B cell (primary cell): ENCODE data around the gene KRTAP27-1. TPM values are rescaled to one million over a fixed set of nuclear protein-coding genes. Genes with fewer than 3 reads are reported as not detected.

Source experiments
- ATAC-seq: fragments of 200-7000 bp; cut with Tn5 transposase; one replicate; pipeline ENCODE4 v1.10.0; 2021; ENCODE audit warnings: low read depth, mild to moderate bottlenecking, moderate number of reproducible peaks, moderate library complexity
- CTCF ChIA-PET: fragments of 350-600 bp; sonication (Branson Sonifier 250); formaldehyde crosslinking; loops from one replicate; lab custom pipeline; 2021; ENCODE audit warnings: antibody characterized with exemption, inconsistent platforms; lab: Charles Lee
- POLR2A ChIA-PET: fragments of 350-600 bp; sonication (Branson Sonifier 250); formaldehyde crosslinking; loops from one replicate; lab custom pipeline; 2021; ENCODE audit warnings: antibody characterized with exemption; lab: Charles Lee
- DNase-seq: peaks from one replicate; pipeline ENCODE4 v3.0.0; 2013
- H2AFZ ChIP-seq: 2 replicates; pipeline ENCODE4 v1.6.1; 2012; ENCODE audit warnings: mild to moderate bottlenecking, low read depth, low read length; ENCODE audit not compliant: insufficient read depth, poor library complexity, severe bottlenecking
- H3K27ac ChIP-seq, 2 donors: 1 replicate in 1 of 2; 2 replicates in 1 of 2; pipeline ENCODE4 v1.5.1; 2012 to 2013; ENCODE audit warnings: low read length in 2 of 2, mild to moderate bottlenecking in 2 of 2, moderate library complexity in 1 of 2
- H3K27me3 ChIP-seq, 4 experiments: fragments of 200-600 bp in 1 of 4; sonication (generic) in 1 of 4; replicated peaks in 1 of 4; 1 replicate in 2 of 4; 2 replicates in 2 of 4; pipeline versions ENCODE4 v1.6.1 to v1.7.0; 2013 to 2016; ENCODE audit warnings: low read length in 3 of 4, mild to moderate bottlenecking in 2 of 4, mixed read lengths in 1 of 4, moderate library complexity in 1 of 4; ENCODE audit not compliant: insufficient read depth in 4 of 4, control insufficient read depth in 3 of 4; ENCODE audit errors: control extremely low read depth in 1 of 4
- H3K36me3 ChIP-seq, 2 experiments: replicated peaks in 1 of 2; 1 replicate in 1 of 2; 2 replicates in 1 of 2; pipeline versions ENCODE4 v1.6.1 to v1.7.1; 2013; ENCODE audit warnings: low read length in 1 of 2; ENCODE audit not compliant: insufficient read depth in 2 of 2, control insufficient read depth in 1 of 2; ENCODE audit errors: control extremely low read depth in 1 of 2, extremely low read depth in 1 of 2
- H3K4me1 ChIP-seq, 2 donors: fragments of 200-600 bp in 1 of 2; sonication (generic) in 1 of 2; 1 replicate in 1 of 2; 2 replicates in 1 of 2; pipeline versions ENCODE4 v1.5.1 to v1.6.1; 2013 to 2017; ENCODE audit warnings: low read length in 2 of 2; ENCODE audit not compliant: control insufficient read depth in 2 of 2, insufficient read depth in 2 of 2
- H3K4me2 ChIP-seq: replicated peaks from 2 replicates; pipeline ENCODE3; 2012; ENCODE audit warnings: mild to moderate bottlenecking, low read depth, low read length; ENCODE audit not compliant: poor library complexity, severe bottlenecking
- H3K4me3 ChIP-seq, 5 experiments: fragments of 200-600 bp in 1 of 5; sonication (generic) in 1 of 5; 1 replicate in 3 of 5; 2 replicates in 2 of 5; pipeline versions ENCODE4 v1.5.1 to v1.7.0; 2011 to 2016; ENCODE audit warnings: low read length in 4 of 5, mild to moderate bottlenecking in 4 of 5, low read depth in 2 of 5, control low read depth in 1 of 5, moderate library complexity in 1 of 5; ENCODE audit not compliant: insufficient read depth in 1 of 5; ENCODE audit errors: control extremely low read depth in 1 of 5, extremely low read depth in 1 of 5
- H3K79me2 ChIP-seq: fragments of 200-600 bp; sonication (generic); one replicate; pipeline ENCODE4 v1.6.0; 2016; ENCODE audit warnings: low read length; ENCODE audit not compliant: control insufficient read depth, insufficient read depth
- H3K9ac ChIP-seq: fragments of 200-600 bp; sonication (generic); 2 replicates; pipeline ENCODE4 v1.6.1; 2017; ENCODE audit warnings: mild to moderate bottlenecking, low read length, moderate library complexity
- H3K9me3 ChIP-seq, 3 donors: one replicate each; pipeline versions ENCODE4 v1.6.1 to v1.7.1; 2013; ENCODE audit warnings: low read length in 2 of 3; ENCODE audit not compliant: control insufficient read depth in 2 of 3, insufficient read depth in 1 of 3; ENCODE audit errors: control extremely low read depth in 1 of 3
- H4K20me1 ChIP-seq: 2 replicates; pipeline ENCODE4 v1.6.0; 2012; ENCODE audit warnings: mild to moderate bottlenecking, low read length; ENCODE audit not compliant: insufficient read depth, control insufficient read depth, poor library complexity, severe bottlenecking
- H3K27ac Mint-ChIP-seq: one replicate; pipeline ENCODE4 v1.8.0; 2021; ENCODE audit warnings: mixed read lengths
- H3K27me3 Mint-ChIP-seq: one replicate; pipeline ENCODE4 v1.8.0; 2021; ENCODE audit warnings: mixed read lengths
- H3K4me1 Mint-ChIP-seq: one replicate; pipeline ENCODE4 v1.8.0; 2021; ENCODE audit warnings: mixed read lengths
- H3K4me3 Mint-ChIP-seq: one replicate; pipeline ENCODE4 v1.8.0; 2021; ENCODE audit warnings: mixed read lengths
- H3K9me3 Mint-ChIP-seq: one replicate; pipeline ENCODE4 v1.8.0; 2022; ENCODE audit warnings: mixed read lengths; ENCODE audit not compliant: insufficient read depth
- EZH2 ChIP-seq: IDR thresholded peaks from 2 replicates; pipeline ENCODE4 v1.6.1; 2012; ENCODE audit warnings: borderline replicate concordance, low read depth, mild to moderate bottlenecking, moderate library complexity, low read length; ENCODE audit not compliant: insufficient read depth, poor library complexity, severe bottlenecking
- WGBS: methylation state at CpG from one replicate; pipeline ENCODE4 v1.1.5; 2013; ENCODE audit warnings: missing lambda C conversion rate; ENCODE audit not compliant: insufficient coverage; 5-methylcytosine and 5-hydroxymethylcytosine counted together
- intact Hi-C: fragments of 100-400 bp; cut with micrococcal nuclease; formaldehyde crosslinking; loops from one replicate; pipeline ENCODE4 v1.10.0; 2022
- polyA plus RNA-seq: library from polyadenylated mRNA; depleted of rRNA; stranded (reverse); fragments of >200 nt; gene quantifications from 2 replicates; pipeline ENCODE4 v1.2.3, GENCODE V29; 2012
- total RNA-seq, 2 donors: library from RNA; stranded (reverse); fragments of 120-200 nt in 1 of 2; gene quantifications; 1 replicate in 1 of 2; 2 replicates in 1 of 2; pipeline versions ENCODE4 v1.2.3 to v1.2.4, GENCODE V29; 2013 to 2022
- TF ChIP-seq, protein P1 (sequence below): fragments of 200-600 bp; IDR thresholded peaks from one replicate; pipeline ENCODE4 v1.8.0; 2022; ENCODE audit warnings: antibody characterized with exemption, mild to moderate bottlenecking

The KRTAP27-1 gene
- total and polyA plus RNA-seq, 2 donors (not counting 1 experiment from before 2014, with no cell fraction given), result not detected

GRCh38 chr21:30345014-30345413 lies 7.5 kb upstream of the KRTAP27-1 start:
- CTCF ChIA-PET, result no interaction called here
- no peak overlapping the region for H3K27ac Mint-ChIP-seq
- Histone ChIP-seq H3K36me3 (no peaks in the 10 kb centered on the region), H2AFZ (no peak overlapping the region), H3K4me2 (no peak overlapping the region), H3K9me3 (peaks cover 0 to 7% (median 0%) of the 10 kb centered on the region in 3 donors), H3K4me3 (no peak overlapping the region), H4K20me1 (no peaks in the 10 kb centered on the region), H3K79me2 (no peaks in the 10 kb centered on the region), H3K9ac (no peak overlapping the region), H3K27me3 (no peaks in the 10 kb centered on the region), H3K27ac (no peak overlapping the region), H3K4me1 (no peaks in the 10 kb centered on the region)
- DNase-seq (no peak), ATAC-seq (no peak)
- WGBS, result no CpG with 5 or more reads among the region's 2 CpGs
- no peaks in the 10 kb centered on the region for H3K4me1 Mint-ChIP-seq
- no peak for TF ChIP-seq EZH2
- TF ChIP-seq, protein P1, sequence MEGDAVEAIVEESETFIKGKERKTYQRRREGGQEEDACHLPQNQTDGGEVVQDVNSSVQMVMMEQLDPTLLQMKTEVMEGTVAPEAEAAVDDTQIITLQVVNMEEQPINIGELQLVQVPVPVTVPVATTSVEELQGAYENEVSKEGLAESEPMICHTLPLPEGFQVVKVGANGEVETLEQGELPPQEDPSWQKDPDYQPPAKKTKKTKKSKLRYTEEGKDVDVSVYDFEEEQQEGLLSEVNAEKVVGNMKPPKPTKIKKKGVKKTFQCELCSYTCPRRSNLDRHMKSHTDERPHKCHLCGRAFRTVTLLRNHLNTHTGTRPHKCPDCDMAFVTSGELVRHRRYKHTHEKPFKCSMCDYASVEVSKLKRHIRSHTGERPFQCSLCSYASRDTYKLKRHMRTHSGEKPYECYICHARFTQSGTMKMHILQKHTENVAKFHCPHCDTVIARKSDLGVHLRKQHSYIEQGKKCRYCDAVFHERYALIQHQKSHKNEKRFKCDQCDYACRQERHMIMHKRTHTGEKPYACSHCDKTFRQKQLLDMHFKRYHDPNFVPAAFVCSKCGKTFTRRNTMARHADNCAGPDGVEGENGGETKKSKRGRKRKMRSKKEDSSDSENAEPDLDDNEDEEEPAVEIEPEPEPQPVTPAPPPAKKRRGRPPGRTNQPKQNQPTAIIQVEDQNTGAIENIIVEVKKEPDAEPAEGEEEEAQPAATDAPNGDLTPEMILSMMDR, result no peak
- H3K27me3 Mint-ChIP-seq, result no peaks in the 10 kb centered on the region
- intact Hi-C loops, result no loop called here
- POLR2A ChIA-PET, result no interaction called here
- no peaks in the 10 kb centered on the region for H3K9me3 Mint-ChIP-seq
- H3K4me3 Mint-ChIP-seq, result no peak overlapping the region

- intact Hi-C loops, result loop anchor here (5.0 kb wide), 1 partner anchor 1261 kb away; no protein-coding TSS in a partner anchor
- Histone ChIP-seq H3K9ac (no peak overlapping the region), H2AFZ (no peak overlapping the region), H3K4me2 (no peak overlapping the region), H3K27me3 (no peaks in the 10 kb centered on the region), H3K27ac (no peak overlapping the region), H3K4me3 (no peak overlapping the region), H3K9me3 (no peaks in the 10 kb centered on the region), H3K79me2 (no peaks in the 10 kb centered on the region), H3K36me3 (no peaks in the 10 kb centered on the region), H3K4me1 (no peaks in the 10 kb centered on the region), H4K20me1 (no peaks in the 10 kb centered on the region)
- ChIA-PET POLR2A (no interaction called here), CTCF (interaction anchor here (0.7 to 1.6 kb wide), 5 partner anchors 14 to 952 kb away, joined by 3 to 5 read pairs (median 4); no protein-coding TSS in a partner anchor)
- no peaks in the 10 kb centered on the region for H3K4me1 Mint-ChIP-seq
- TF ChIP-seq, protein P1, result peak; percentile 71
- no peak for TF ChIP-seq EZH2
- 100% methylated on average over 1 of the region's 2 CpGs for WGBS
- ATAC-seq, result no peak
- no peak overlapping the region for H3K27ac Mint-ChIP-seq
- DNase-seq, result peak; percentile 8
- no peak overlapping the region for H3K4me3 Mint-ChIP-seq
- no peaks in the 10 kb centered on the region for H3K9me3 Mint-ChIP-seq
- H3K27me3 Mint-ChIP-seq, result no peaks in the 10 kb centered on the region
Measured at GRCh38 chr21:30340714-30341573, 3.5 kb upstream of the KRTAP27-1 start.
